HEK293 (cell line): ENCODE data around the gene ASCL5.

ENCODE experiments used
- CTCF ChIA-PET: fragments of 350-600 bp; formaldehyde crosslinking; extraction: SDS; loops from one replicate; lab custom pipeline; 2021; ENCODE audit warnings: antibody characterized with exemption; lab: Yijun Ruan, JAX
- POLR2A ChIA-PET: fragments of 300-600 bp; formaldehyde crosslinking; extraction: SDS; loops from one replicate; lab custom pipeline; 2020; ENCODE audit warnings: antibody characterized with exemption, inconsistent platforms; lab: Yijun Ruan, JAX
- H3K27ac ChIP-seq: fragments of 200-500 bp; sonication (Bioruptor generic); 2 replicates; pipeline ENCODE4 v1.5.1; 2014; ENCODE audit warnings: low read depth, low read length, control low read depth, inconsistent platforms; ENCODE audit errors: extremely low read depth
- H3K36me3 ChIP-seq, 2 experiments: fragments of 200-500 bp in 1 of 2; sonication (Bioruptor generic) in 1 of 2; 1 replicate in 1 of 2; 2 replicates in 1 of 2; pipeline ENCODE4 v1.5.1; 2014 to 2017; ENCODE audit warnings: inconsistent platforms in 2 of 2, low read length in 2 of 2; ENCODE audit not compliant: control insufficient read depth in 2 of 2, insufficient read depth in 1 of 2
- H3K4me1 ChIP-seq: fragments of 200-500 bp; sonication (Bioruptor generic); 2 replicates; pipeline ENCODE4 v1.5.1; 2014; ENCODE audit warnings: mild to moderate bottlenecking, low read length, inconsistent platforms; ENCODE audit not compliant: control insufficient read depth, insufficient read depth
- H3K4me3 ChIP-seq: 2 replicates; pipeline ENCODE4 v1.5.1; 2011; ENCODE audit warnings: low read depth, mild to moderate bottlenecking, control low read depth, low read length, moderate library complexity
- H3K9me3 ChIP-seq: fragments of 200-500 bp; sonication (Bioruptor generic); 2 replicates; pipeline ENCODE4 v1.5.1; 2014; ENCODE audit warnings: low read depth, low read length, inconsistent platforms; ENCODE audit not compliant: control insufficient read depth, insufficient read depth
- HIC1 ChIP-seq: fragments of 450-650 bp; formaldehyde crosslinking; IDR thresholded peaks from 2 replicates; pipeline ENCODE4 v1.5.1; 2016; ENCODE audit warnings: missing biosample characterization, missing genetic modification characterization
- WT1 ChIP-seq: fragments of 450-650 bp; formaldehyde crosslinking; IDR thresholded peaks from 2 replicates; pipeline ENCODE4 v1.5.1; 2016; ENCODE audit warnings: missing biosample characterization, missing genetic modification characterization
- YY2 ChIP-seq: fragments of 450-650 bp; formaldehyde crosslinking; IDR thresholded peaks from 2 replicates; pipeline ENCODE4 v1.5.1; 2016; ENCODE audit warnings: missing biosample characterization, missing genetic modification characterization
- ZBTB10 ChIP-seq: fragments of 450-650 bp; formaldehyde crosslinking; IDR thresholded peaks from 2 replicates; pipeline ENCODE4 v1.5.1; 2016; ENCODE audit warnings: missing biosample characterization, missing genetic modification characterization
- ZBTB7A ChIP-seq: fragments of 450-650 bp; formaldehyde crosslinking; IDR thresholded peaks from 2 replicates; pipeline ENCODE4 v1.5.1; 2016; ENCODE audit warnings: low read depth, missing biosample characterization, missing genetic modification characterization
- ZNF155 ChIP-seq: fragments of 450-650 bp; formaldehyde crosslinking; IDR thresholded peaks from 2 replicates; pipeline ENCODE4 v1.5.1; 2016; ENCODE audit warnings: missing biosample characterization, missing genetic modification characterization
- ZNF202 ChIP-seq: fragments of 450-650 bp; formaldehyde crosslinking; IDR thresholded peaks from 2 replicates; pipeline ENCODE4 v1.5.1; 2016; ENCODE audit warnings: missing biosample characterization, missing genetic modification characterization, borderline replicate concordance
- ZNF350 ChIP-seq: fragments of 450-650 bp; formaldehyde crosslinking; IDR thresholded peaks from 2 replicates; pipeline ENCODE4 v1.5.0; 2017; ENCODE audit warnings: missing biosample characterization, mild to moderate bottlenecking, missing genetic modification characterization
- ZNF391 ChIP-seq: fragments of 450-650 bp; formaldehyde crosslinking; IDR thresholded peaks from 2 replicates; pipeline ENCODE4 v1.5.1; 2016; ENCODE audit warnings: low read depth, missing biosample characterization, missing genetic modification characterization, borderline replicate concordance
- ZNF585B ChIP-seq: fragments of 450-650 bp; formaldehyde crosslinking; IDR thresholded peaks from 2 replicates; pipeline ENCODE4 v1.5.1; 2016; ENCODE audit warnings: missing biosample characterization, missing genetic modification characterization
- ZNF624 ChIP-seq: fragments of 450-650 bp; formaldehyde crosslinking; IDR thresholded peaks from 2 replicates; pipeline ENCODE4 v1.5.1; 2017; ENCODE audit warnings: missing biosample characterization, missing genetic modification characterization
- ZNF664 ChIP-seq: fragments of 450-650 bp; formaldehyde crosslinking; IDR thresholded peaks from 2 replicates; pipeline ENCODE4 v1.5.1; 2016; ENCODE audit warnings: missing biosample characterization, missing genetic modification characterization
- ZNF768 ChIP-seq: fragments of 450-650 bp; formaldehyde crosslinking; IDR thresholded peaks from 2 replicates; pipeline ENCODE4 v1.5.1; 2018; ENCODE audit warnings: missing biosample characterization, mild to moderate bottlenecking, missing genetic modification characterization
- ZNF776 ChIP-seq: fragments of 450-650 bp; formaldehyde crosslinking; IDR thresholded peaks from 2 replicates; pipeline ENCODE4 v1.5.0; 2017; ENCODE audit warnings: missing biosample characterization, missing genetic modification characterization, borderline replicate concordance
- ZNF777 ChIP-seq: fragments of 450-650 bp; formaldehyde crosslinking; IDR thresholded peaks from 2 replicates; pipeline ENCODE4 v1.5.1; 2017; ENCODE audit warnings: missing biosample characterization, missing genetic modification characterization, borderline replicate concordance
- ZSCAN23 ChIP-seq: fragments of 450-650 bp; formaldehyde crosslinking; IDR thresholded peaks from 2 replicates; pipeline ENCODE4 v1.5.1; 2016; ENCODE audit warnings: missing biosample characterization, missing genetic modification characterization
- TF ChIP-seq, protein P1 (sequence below): fragments of 450-650 bp; formaldehyde crosslinking; IDR thresholded peaks from 2 replicates; pipeline ENCODE4 v1.5.1; 2016; ENCODE audit warnings: missing biosample characterization, missing genetic modification characterization
- TF ChIP-seq, protein P2 (sequence below): fragments of 450-650 bp; formaldehyde crosslinking; IDR thresholded peaks from 2 replicates; pipeline ENCODE4 v1.5.1; 2017; ENCODE audit warnings: missing biosample characterization, missing genetic modification characterization
- TF ChIP-seq, protein P3 (sequence below): fragments of 450-650 bp; formaldehyde crosslinking; IDR thresholded peaks from 2 replicates; pipeline ENCODE4 v1.5.1; 2016; ENCODE audit warnings: missing biosample characterization, missing genetic modification characterization

The ASCL5 gene

GRCh38 chr1:201128962-201129361 lies 2.0 kb upstream of the ASCL5 start:
- H3K27ac ChIP-seq = no peak overlapping the region
- CTCF ChIA-PET = interaction anchor here (4.6 kb wide), 1 partner anchor 10 kb away, joined by 22 read pairs; no protein-coding TSS in a partner anchor
- H3K4me1 ChIP-seq = peaks cover 4% of the 10 kb centered on the region; the same call in 1 of the 2 replicates
- H3K36me3 ChIP-seq = no peaks in the 10 kb centered on the region
- H3K9me3 ChIP-seq = no peaks in the 10 kb centered on the region
- H3K4me3 ChIP-seq = no peak overlapping the region
- POLR2A ChIA-PET = no interaction called here
- TF ChIP-seq, protein P1, sequence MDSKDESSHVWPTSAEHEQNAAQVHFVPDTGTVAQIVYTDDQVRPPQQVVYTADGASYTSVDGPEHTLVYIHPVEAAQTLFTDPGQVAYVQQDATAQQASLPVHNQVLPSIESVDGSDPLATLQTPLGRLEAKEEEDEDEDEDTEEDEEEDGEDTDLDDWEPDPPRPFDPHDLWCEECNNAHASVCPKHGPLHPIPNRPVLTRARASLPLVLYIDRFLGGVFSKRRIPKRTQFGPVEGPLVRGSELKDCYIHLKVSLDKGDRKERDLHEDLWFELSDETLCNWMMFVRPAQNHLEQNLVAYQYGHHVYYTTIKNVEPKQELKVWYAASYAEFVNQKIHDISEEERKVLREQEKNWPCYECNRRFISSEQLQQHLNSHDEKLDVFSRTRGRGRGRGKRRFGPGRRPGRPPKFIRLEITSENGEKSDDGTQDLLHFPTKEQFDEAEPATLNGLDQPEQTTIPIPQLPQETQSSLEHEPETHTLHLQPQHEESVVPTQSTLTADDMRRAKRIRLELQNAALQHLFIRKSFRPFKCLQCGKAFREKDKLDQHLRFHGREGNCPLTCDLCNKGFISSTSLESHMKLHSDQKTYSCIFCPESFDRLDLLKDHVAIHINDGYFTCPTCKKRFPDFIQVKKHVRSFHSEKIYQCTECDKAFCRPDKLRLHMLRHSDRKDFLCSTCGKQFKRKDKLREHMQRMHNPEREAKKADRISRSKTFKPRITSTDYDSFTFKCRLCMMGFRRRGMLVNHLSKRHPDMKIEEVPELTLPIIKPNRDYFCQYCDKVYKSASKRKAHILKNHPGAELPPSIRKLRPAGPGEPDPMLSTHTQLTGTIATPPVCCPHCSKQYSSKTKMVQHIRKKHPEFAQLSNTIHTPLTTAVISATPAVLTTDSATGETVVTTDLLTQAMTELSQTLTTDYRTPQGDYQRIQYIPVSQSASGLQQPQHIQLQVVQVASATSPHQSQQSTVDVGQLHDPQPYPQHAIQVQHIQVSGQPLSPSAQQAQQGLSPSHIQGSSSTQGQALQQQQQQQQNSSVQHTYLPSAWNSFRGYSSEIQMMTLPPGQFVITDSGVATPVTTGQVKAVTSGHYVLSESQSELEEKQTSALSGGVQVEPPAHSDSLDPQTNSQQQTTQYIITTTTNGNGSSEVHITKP (tag by site-specific recombination) = no peak
- no peak for TF ChIP-seq ZSCAN23 (tag by site-specific recombination)
- no peak for TF ChIP-seq ZNF768 (tag by site-specific recombination)
- TF ChIP-seq ZNF777 (tag by site-specific recombination) = no peak
- TF ChIP-seq, protein P2, sequence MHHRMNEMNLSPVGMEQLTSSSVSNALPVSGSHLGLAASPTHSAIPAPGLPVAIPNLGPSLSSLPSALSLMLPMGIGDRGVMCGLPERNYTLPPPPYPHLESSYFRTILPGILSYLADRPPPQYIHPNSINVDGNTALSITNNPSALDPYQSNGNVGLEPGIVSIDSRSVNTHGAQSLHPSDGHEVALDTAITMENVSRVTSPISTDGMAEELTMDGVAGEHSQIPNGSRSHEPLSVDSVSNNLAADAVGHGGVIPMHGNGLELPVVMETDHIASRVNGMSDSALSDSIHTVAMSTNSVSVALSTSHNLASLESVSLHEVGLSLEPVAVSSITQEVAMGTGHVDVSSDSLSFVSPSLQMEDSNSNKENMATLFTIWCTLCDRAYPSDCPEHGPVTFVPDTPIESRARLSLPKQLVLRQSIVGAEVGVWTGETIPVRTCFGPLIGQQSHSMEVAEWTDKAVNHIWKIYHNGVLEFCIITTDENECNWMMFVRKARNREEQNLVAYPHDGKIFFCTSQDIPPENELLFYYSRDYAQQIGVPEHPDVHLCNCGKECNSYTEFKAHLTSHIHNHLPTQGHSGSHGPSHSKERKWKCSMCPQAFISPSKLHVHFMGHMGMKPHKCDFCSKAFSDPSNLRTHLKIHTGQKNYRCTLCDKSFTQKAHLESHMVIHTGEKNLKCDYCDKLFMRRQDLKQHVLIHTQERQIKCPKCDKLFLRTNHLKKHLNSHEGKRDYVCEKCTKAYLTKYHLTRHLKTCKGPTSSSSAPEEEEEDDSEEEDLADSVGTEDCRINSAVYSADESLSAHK (tag by site-specific recombination) = no peak
- TF ChIP-seq ZNF776 = no peak
- TF ChIP-seq ZNF202 = no peak
- TF ChIP-seq ZNF624 (tag by site-specific recombination) = no peak
- no peak for TF ChIP-seq ZBTB7A (tag by site-specific recombination)
- no peak for TF ChIP-seq ZNF664
- TF ChIP-seq ZNF585B (tag by site-specific recombination) = no peak
- no peak for TF ChIP-seq YY2 (tag by site-specific recombination)
- TF ChIP-seq ZNF350 (tag by site-specific recombination) = no peak

DNA sequence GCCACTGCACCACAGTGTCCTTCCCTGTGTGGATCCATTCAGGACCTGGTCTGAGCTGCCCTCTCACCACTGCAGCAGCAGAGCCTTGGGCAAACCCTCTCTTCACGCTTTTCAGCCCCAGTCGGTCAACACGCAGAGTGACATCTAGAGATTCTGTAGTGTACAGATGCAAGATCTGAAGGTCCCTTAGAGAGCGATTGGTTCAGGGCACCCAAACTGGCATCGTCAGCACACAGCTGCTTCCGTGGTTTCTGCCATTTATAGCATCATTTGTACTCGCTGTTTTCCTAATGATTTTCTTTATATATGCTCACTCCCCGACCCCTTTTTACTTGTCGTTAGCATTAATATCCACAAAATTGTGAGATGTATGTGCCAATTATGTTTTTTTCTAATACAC lies 1.5 kb upstream of the ASCL5 start:
- no peak overlapping the region for H3K27ac ChIP-seq
- H3K4me3 ChIP-seq = no peak overlapping the region
- CTCF ChIA-PET = interaction anchor here (0.7 to 4.6 kb wide), 2 partner anchors 9 to 179 kb away, joined by 4 to 22 read pairs; no protein-coding TSS in a partner anchor
- H3K4me1 ChIP-seq = peaks cover 4% of the 10 kb centered on the region; the same call in 1 of the 2 replicates
- POLR2A ChIA-PET = no interaction called here
- H3K36me3 ChIP-seq = no peaks in the 10 kb centered on the region
- no peaks in the 10 kb centered on the region for H3K9me3 ChIP-seq
- TF ChIP-seq ZBTB7A (tag by site-specific recombination) (no peak), ZBTB10 (tag by site-specific recombination) (no peak), WT1 (no peak), ZNF391 (tag by site-specific recombination) (no peak), ZNF155 (no peak), HIC1 (tag by site-specific recombination) (no peak)
- TF ChIP-seq, protein P3, sequence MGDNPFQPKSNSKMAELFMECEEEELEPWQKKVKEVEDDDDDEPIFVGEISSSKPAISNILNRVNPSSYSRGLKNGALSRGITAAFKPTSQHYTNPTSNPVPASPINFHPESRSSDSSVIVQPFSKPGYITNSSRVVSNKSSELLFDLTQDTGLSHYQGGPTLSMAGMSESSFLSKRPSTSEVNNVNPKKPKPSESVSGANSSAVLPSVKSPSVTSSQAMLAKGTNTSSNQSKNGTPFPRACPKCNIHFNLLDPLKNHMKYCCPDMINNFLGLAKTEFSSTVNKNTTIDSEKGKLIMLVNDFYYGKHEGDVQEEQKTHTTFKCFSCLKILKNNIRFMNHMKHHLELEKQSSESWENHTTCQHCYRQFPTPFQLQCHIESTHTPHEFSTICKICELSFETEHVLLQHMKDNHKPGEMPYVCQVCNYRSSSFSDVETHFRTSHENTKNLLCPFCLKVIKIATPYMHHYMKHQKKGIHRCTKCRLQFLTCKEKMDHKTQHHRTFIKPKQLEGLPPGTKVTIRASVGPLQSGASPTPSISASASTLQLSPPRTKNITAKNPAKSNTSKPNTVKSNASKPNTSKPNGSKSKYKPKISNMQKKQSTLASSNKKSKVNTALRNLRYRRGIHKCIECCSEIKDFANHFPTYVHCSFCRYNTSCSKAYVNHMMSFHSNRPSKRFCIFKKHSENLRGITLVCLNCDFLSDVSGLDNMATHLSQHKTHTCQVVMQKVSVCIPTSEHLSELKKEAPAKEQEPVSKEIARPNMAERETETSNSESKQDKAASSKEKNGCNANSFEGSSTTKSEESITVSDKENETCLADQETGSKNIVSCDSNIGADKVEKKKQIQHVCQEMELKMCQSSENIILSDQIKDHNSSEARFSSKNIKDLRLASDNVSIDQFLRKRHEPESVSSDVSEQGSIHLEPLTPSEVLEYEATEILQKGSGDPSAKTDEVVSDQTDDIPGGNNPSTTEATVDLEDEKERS (tag by site-specific recombination) = no peak
